Transverse colon (tissue), 3 donors: ENCODE measurements around the gene IL22RA2.

Source experiments
- POLR2A ChIP-seq: fragments of 450-650 bp; IDR thresholded peaks from one replicate; pipeline ENCODE4 v1.6.1; 2016; ENCODE audit warnings: antibody characterized with exemption, mild to moderate bottlenecking, moderate library complexity
- TF ChIP-seq, protein P1 (sequence below), 5 experiments: fragments of 200-600 bp in 3 of 5; fragments of 450-650 bp in 2 of 5; sonication (generic) in 3 of 5; IDR thresholded peaks; 1 replicate in 2 of 5; 2 replicates in 3 of 5; pipeline ENCODE4 v1.5.1; 2016 to 2017; ENCODE audit warnings: antibody characterized with exemption in 5 of 5, inconsistent platforms in 3 of 5, mild to moderate bottlenecking in 2 of 5, moderate library complexity in 1 of 5

DNA sequence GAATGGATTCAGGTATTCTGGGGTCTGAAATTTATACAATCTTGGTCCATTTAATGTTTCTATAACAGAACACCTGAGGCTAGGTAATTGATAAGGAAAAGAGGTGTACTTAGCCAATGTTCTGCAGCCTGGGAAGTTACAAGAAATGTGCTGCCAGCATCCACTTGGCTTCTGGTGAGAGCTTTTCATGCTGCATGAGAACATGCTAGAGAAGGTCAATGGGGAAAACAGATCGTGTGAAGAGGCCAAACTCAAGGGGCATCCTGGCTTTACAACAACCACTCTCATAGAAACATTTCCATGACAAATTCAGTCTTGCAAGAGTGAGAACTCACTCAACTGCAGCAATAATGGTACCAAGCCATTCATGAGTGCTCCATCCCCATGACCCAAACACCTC, 16.8 kb downstream of the IL22RA2 start:
- TF ChIP-seq, protein P1, sequence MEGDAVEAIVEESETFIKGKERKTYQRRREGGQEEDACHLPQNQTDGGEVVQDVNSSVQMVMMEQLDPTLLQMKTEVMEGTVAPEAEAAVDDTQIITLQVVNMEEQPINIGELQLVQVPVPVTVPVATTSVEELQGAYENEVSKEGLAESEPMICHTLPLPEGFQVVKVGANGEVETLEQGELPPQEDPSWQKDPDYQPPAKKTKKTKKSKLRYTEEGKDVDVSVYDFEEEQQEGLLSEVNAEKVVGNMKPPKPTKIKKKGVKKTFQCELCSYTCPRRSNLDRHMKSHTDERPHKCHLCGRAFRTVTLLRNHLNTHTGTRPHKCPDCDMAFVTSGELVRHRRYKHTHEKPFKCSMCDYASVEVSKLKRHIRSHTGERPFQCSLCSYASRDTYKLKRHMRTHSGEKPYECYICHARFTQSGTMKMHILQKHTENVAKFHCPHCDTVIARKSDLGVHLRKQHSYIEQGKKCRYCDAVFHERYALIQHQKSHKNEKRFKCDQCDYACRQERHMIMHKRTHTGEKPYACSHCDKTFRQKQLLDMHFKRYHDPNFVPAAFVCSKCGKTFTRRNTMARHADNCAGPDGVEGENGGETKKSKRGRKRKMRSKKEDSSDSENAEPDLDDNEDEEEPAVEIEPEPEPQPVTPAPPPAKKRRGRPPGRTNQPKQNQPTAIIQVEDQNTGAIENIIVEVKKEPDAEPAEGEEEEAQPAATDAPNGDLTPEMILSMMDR (IDR thresholded peaks at IDR 0.05) = no peak
- no peak for TF ChIP-seq POLR2A
